ENCODE data around the gene DLG2.

The DLG2 gene

GRCh38 chr11:84496122-84496521 is 1131.0 kb downstream of the DLG2 start:
- H3K27ac ChIP-seq (ENCODE audit: insufficient read depth, low read depth, low read length, poor library complexity, severe bottlenecking) = no peak overlapping the region

GRCh38 chr11:84480131-84480530 is 1147.0 kb downstream of the DLG2 start:
- Histone ChIP-seq H3K4me1 (ENCODE audit: control insufficient read depth, insufficient read depth, low read length) (no peaks in the 10 kb centered on the region), H3K27me3 (ENCODE audit: control insufficient read depth, insufficient read depth, low read length, poor library complexity, severe bottlenecking) (no peaks in the 10 kb centered on the region), H3K9me3 (ENCODE audit: control insufficient read depth, low read length) (no peaks in the 10 kb centered on the region), H3K27ac (ENCODE audit: insufficient read depth, low read depth, low read length, poor library complexity, severe bottlenecking) (no peak overlapping the region), H3K36me3 (ENCODE audit: control insufficient read depth, insufficient read depth, low read length) (no peaks in the 10 kb centered on the region), H3K4me3 (ENCODE audit: insufficient read depth, low read depth, low read length) (no peak overlapping the region)
- WGBS, 2 experiments = 59 to 76% methylated on average over 3 to 4 of the region's 4 CpGs

More at GRCh38 chr11:84496122-84496521, 1131.0 kb downstream of the DLG2 start:
- Histone ChIP-seq H3K4me1 (ENCODE audit: control insufficient read depth, insufficient read depth, low read length) (no peaks in the 10 kb centered on the region), H3K27me3 (ENCODE audit: control insufficient read depth, insufficient read depth, low read length, poor library complexity, severe bottlenecking) (no peaks in the 10 kb centered on the region), H3K4me3 (ENCODE audit: insufficient read depth, low read depth, low read length) (no peak overlapping the region), H3K36me3 (ENCODE audit: control insufficient read depth, insufficient read depth, low read length) (no peaks in the 10 kb centered on the region), H3K9me3 (ENCODE audit: control insufficient read depth, low read length) (no peaks in the 10 kb centered on the region)
- 86 to 100% methylated on average over 2 of the region's 2 CpGs for WGBS, 2 experiments

- Histone ChIP-seq H3K27me3 (ENCODE audit: control insufficient read depth, insufficient read depth, low read length, poor library complexity, severe bottlenecking) (no peaks in the 10 kb centered on the region), H3K27ac (ENCODE audit: insufficient read depth, low read depth, low read length, poor library complexity, severe bottlenecking) (no peak overlapping the region), H3K4me1 (ENCODE audit: control insufficient read depth, insufficient read depth, low read length) (peaks cover 2% of the 10 kb centered on the region), H3K36me3 (ENCODE audit: control insufficient read depth, insufficient read depth, low read length) (no peaks in the 10 kb centered on the region), H3K4me3 (ENCODE audit: insufficient read depth, low read depth, low read length) (no peak overlapping the region), H3K9me3 (ENCODE audit: control insufficient read depth, low read length) (no peaks in the 10 kb centered on the region)
These were observed 1150.6 kb downstream of the DLG2 start for GRCh38 chr11:84476581-84476980.

GRCh38 chr11:84471501-84471900 is 1155.6 kb downstream of the DLG2 start:
- no peak overlapping the region for H3K27ac ChIP-seq (ENCODE audit: insufficient read depth, low read depth, low read length, poor library complexity, severe bottlenecking)
- H3K4me3 ChIP-seq (ENCODE audit: insufficient read depth, low read depth, low read length) = no peak overlapping the region
- WGBS, 2 experiments = 11 to 15% methylated on average over 1 of the region's 1 CpG
- H3K27me3 ChIP-seq (ENCODE audit: control insufficient read depth, insufficient read depth, low read length, poor library complexity, severe bottlenecking) = no peaks in the 10 kb centered on the region
- H3K9me3 ChIP-seq (ENCODE audit: control insufficient read depth, low read length) = no peaks in the 10 kb centered on the region
- H3K36me3 ChIP-seq (ENCODE audit: control insufficient read depth, insufficient read depth, low read length) = no peaks in the 10 kb centered on the region
- peaks cover 8% of the 10 kb centered on the region for H3K4me1 ChIP-seq (ENCODE audit: control insufficient read depth, insufficient read depth, low read length)

- Histone ChIP-seq H3K36me3 (ENCODE audit: control insufficient read depth, insufficient read depth, low read length) (no peaks in the 10 kb centered on the region), H3K4me3 (ENCODE audit: insufficient read depth, low read depth, low read length) (no peak overlapping the region), H3K27ac (ENCODE audit: insufficient read depth, low read depth, low read length, poor library complexity, severe bottlenecking) (no peak overlapping the region), H3K27me3 (ENCODE audit: control insufficient read depth, insufficient read depth, low read length, poor library complexity, severe bottlenecking) (no peaks in the 10 kb centered on the region), H3K4me1 (ENCODE audit: control insufficient read depth, insufficient read depth, low read length) (peaks cover 8% of the 10 kb centered on the region), H3K9me3 (ENCODE audit: control insufficient read depth, low read length) (no peaks in the 10 kb centered on the region)
These were observed 1158.9 kb downstream of the DLG2 start for GRCh38 chr11:84468235-84468634.

- WGBS, 2 experiments = 88 to 91% methylated on average over 4 of the region's 4 CpGs
- H3K4me1 ChIP-seq (ENCODE audit: control insufficient read depth, insufficient read depth, low read length) = no peaks in the 10 kb centered on the region
- no peaks in the 10 kb centered on the region for H3K27me3 ChIP-seq (ENCODE audit: control insufficient read depth, insufficient read depth, low read length, poor library complexity, severe bottlenecking)
- H3K9me3 ChIP-seq (ENCODE audit: control insufficient read depth, low read length) = no peaks in the 10 kb centered on the region
- H3K27ac ChIP-seq (ENCODE audit: insufficient read depth, low read depth, low read length, poor library complexity, severe bottlenecking) = no peak overlapping the region
- no peak overlapping the region for H3K4me3 ChIP-seq (ENCODE audit: insufficient read depth, low read depth, low read length)
- no peaks in the 10 kb centered on the region for H3K36me3 ChIP-seq (ENCODE audit: control insufficient read depth, insufficient read depth, low read length)
These were observed 1162.1 kb downstream of the DLG2 start for GRCh38 chr11:84465040-84465439.

GRCh38 chr11:84455691-84456090 is 1171.5 kb downstream of the DLG2 start:
- Histone ChIP-seq H3K9me3 (ENCODE audit: control insufficient read depth, low read length) (no peaks in the 10 kb centered on the region), H3K27ac (ENCODE audit: insufficient read depth, low read depth, low read length, poor library complexity, severe bottlenecking) (no peak overlapping the region), H3K4me3 (ENCODE audit: insufficient read depth, low read depth, low read length) (no peak overlapping the region), H3K27me3 (ENCODE audit: control insufficient read depth, insufficient read depth, low read length, poor library complexity, severe bottlenecking) (no peaks in the 10 kb centered on the region), H3K36me3 (ENCODE audit: control insufficient read depth, insufficient read depth, low read length) (no peaks in the 10 kb centered on the region), H3K4me1 (ENCODE audit: control insufficient read depth, insufficient read depth, low read length) (no peaks in the 10 kb centered on the region)
- 97 to 100% methylated on average over 3 of the region's 3 CpGs for WGBS, 2 experiments

- H3K4me1 ChIP-seq (ENCODE audit: control insufficient read depth, insufficient read depth, low read length) = no peaks in the 10 kb centered on the region
- no peaks in the 10 kb centered on the region for H3K9me3 ChIP-seq (ENCODE audit: control insufficient read depth, low read length)
- H3K4me3 ChIP-seq (ENCODE audit: insufficient read depth, low read depth, low read length) = no peak overlapping the region
- H3K36me3 ChIP-seq (ENCODE audit: control insufficient read depth, insufficient read depth, low read length) = no peaks in the 10 kb centered on the region
- H3K27ac ChIP-seq (ENCODE audit: insufficient read depth, low read depth, low read length, poor library complexity, severe bottlenecking) = no peak overlapping the region
- no peaks in the 10 kb centered on the region for H3K27me3 ChIP-seq (ENCODE audit: control insufficient read depth, insufficient read depth, low read length, poor library complexity, severe bottlenecking)
These were observed 1174.9 kb downstream of the DLG2 start for GRCh38 chr11:84452211-84452610.

GRCh38 chr11:84438565-84438964 is 1188.6 kb downstream of the DLG2 start:
- Histone ChIP-seq H3K4me3 (ENCODE audit: insufficient read depth, low read depth, low read length) (no peak overlapping the region), H3K27ac (ENCODE audit: insufficient read depth, low read depth, low read length, poor library complexity, severe bottlenecking) (no peak overlapping the region), H3K4me1 (ENCODE audit: control insufficient read depth, insufficient read depth, low read length) (no peaks in the 10 kb centered on the region), H3K36me3 (ENCODE audit: control insufficient read depth, insufficient read depth, low read length) (no peaks in the 10 kb centered on the region), H3K9me3 (ENCODE audit: control insufficient read depth, low read length) (no peaks in the 10 kb centered on the region), H3K27me3 (ENCODE audit: control insufficient read depth, insufficient read depth, low read length, poor library complexity, severe bottlenecking) (no peaks in the 10 kb centered on the region)

- no peaks in the 10 kb centered on the region for H3K36me3 ChIP-seq (ENCODE audit: control insufficient read depth, insufficient read depth, low read length)
- no peak overlapping the region for H3K27ac ChIP-seq (ENCODE audit: insufficient read depth, low read depth, low read length, poor library complexity, severe bottlenecking)
- no peaks in the 10 kb centered on the region for H3K4me1 ChIP-seq (ENCODE audit: control insufficient read depth, insufficient read depth, low read length)
- WGBS, 2 experiments = 8 to 9% methylated on average over 21 of the region's 21 CpGs
- peak overlapping the region; percentile 22 for H3K4me3 ChIP-seq (ENCODE audit: insufficient read depth, low read depth, low read length)
- no peaks in the 10 kb centered on the region for H3K9me3 ChIP-seq (ENCODE audit: control insufficient read depth, low read length)
- H3K27me3 ChIP-seq (ENCODE audit: control insufficient read depth, insufficient read depth, low read length, poor library complexity, severe bottlenecking) = no peaks in the 10 kb centered on the region
These were observed 1189.8 kb downstream of the DLG2 start for GRCh38 chr11:84437071-84437980.
